SK-N-MC (cell line): ENCODE measurements around the gene TSR1.

ENCODE experiments used
- EZH2 ChIP-seq: fragments of 200-600 bp; sonication (generic); IDR thresholded peaks from one replicate; pipeline ENCODE4 v1.6.1; 2017; ENCODE audit warnings: antibody characterized with exemption
- POLR2AphosphoS5 ChIP-seq: IDR thresholded peaks from 2 replicates; pipeline ENCODE4 v1.6.1; 2012; ENCODE audit warnings: mild to moderate bottlenecking, low read depth, low read length, borderline replicate concordance

- TF ChIP-seq EZH2 (no peak), POLR2AphosphoS5 (no peak)
Observed at GRCh38 chr17:2312736-2313135, 23.5 kb downstream of the TSR1 start.
